OCI-LY3 (cell line): Measurements from ENCODE around the gene PPP4R3A.

Experiments used
- H2AFZ ChIP-seq: fragments of 200-600, 300-600 bp; shearing (Covaris generic); 2 replicates; pipeline ENCODE4 v1.6.0; 2014; ENCODE audit warnings: antibody characterized with exemption, low read depth, low read length
- H3K27ac ChIP-seq: fragments of 200-600, 300-600 bp; sonication (generic); 2 replicates; pipeline ENCODE4 v1.5.1; 2014; ENCODE audit warnings: mild to moderate bottlenecking, low read length, moderate library complexity, mixed read lengths
- H3K27me3 ChIP-seq: fragments of 200-600, 300-600 bp; sonication (generic); 2 replicates; pipeline ENCODE4 v1.6.1; 2014; ENCODE audit warnings: low read depth, low read length, mixed read lengths
- H3K36me3 ChIP-seq: fragments of 200-600, 300-600 bp; sonication (generic); replicated peaks from 2 replicates; pipeline ENCODE3; 2014; ENCODE audit warnings: low read depth, low read length, mixed read lengths
- H3K4me1 ChIP-seq: fragments of 300-600, 200-600 bp; sonication (generic); 2 replicates; pipeline ENCODE4 v1.6.1; 2014; ENCODE audit warnings: low read length, mixed read lengths
- H3K4me2 ChIP-seq: fragments of 200-600, 300-600 bp; sonication (generic); 2 replicates; pipeline ENCODE4 v1.6.1; 2014; ENCODE audit warnings: low read length, mixed read lengths
- H3K4me3 ChIP-seq: fragments of 300-600, 200-600 bp; sonication (generic); 2 replicates; pipeline ENCODE4 v1.5.1; 2014; ENCODE audit warnings: antibody characterized with exemption, mild to moderate bottlenecking, low read length, moderate library complexity
- H3K79me2 ChIP-seq: fragments of 300-600, 200-600 bp; shearing (Covaris generic); 2 replicates; pipeline ENCODE4 v1.6.1; 2014; ENCODE audit warnings: mild to moderate bottlenecking, low read length, mixed read lengths
- H3K9ac ChIP-seq: fragments of 300-600, 200-600 bp; shearing (Covaris generic); 2 replicates; pipeline ENCODE4 v1.6.0; 2014; ENCODE audit warnings: mild to moderate bottlenecking, low read length, moderate library complexity
- H3K9me3 ChIP-seq: fragments of 200-600, 300-600 bp; shearing (Covaris generic); 2 replicates; pipeline ENCODE4 v1.6.1; 2014; ENCODE audit warnings: low read length, mixed read lengths; ENCODE audit not compliant: insufficient read depth
- H4K20me1 ChIP-seq: fragments of 200-600, 300-600 bp; sonication (generic); 2 replicates; pipeline ENCODE4 v1.6.1; 2016; ENCODE audit warnings: low read length, mixed read lengths; ENCODE audit not compliant: insufficient read depth
- EZH2phosphoT487 ChIP-seq: fragments of 200-600 bp; shearing (Covaris generic); IDR thresholded peaks from 2 replicates; pipeline ENCODE4 v1.6.1; 2018; ENCODE audit warnings: antibody characterized with exemption, mixed run types, low read depth
- TF ChIP-seq, protein P1 (sequence below): fragments of 200-600, 300-600 bp; sonication (generic); IDR thresholded peaks from 2 replicates; pipeline ENCODE4 v1.5.1; 2014; ENCODE audit warnings: antibody characterized with exemption, low read length, low read depth

The PPP4R3A gene

DNA sequence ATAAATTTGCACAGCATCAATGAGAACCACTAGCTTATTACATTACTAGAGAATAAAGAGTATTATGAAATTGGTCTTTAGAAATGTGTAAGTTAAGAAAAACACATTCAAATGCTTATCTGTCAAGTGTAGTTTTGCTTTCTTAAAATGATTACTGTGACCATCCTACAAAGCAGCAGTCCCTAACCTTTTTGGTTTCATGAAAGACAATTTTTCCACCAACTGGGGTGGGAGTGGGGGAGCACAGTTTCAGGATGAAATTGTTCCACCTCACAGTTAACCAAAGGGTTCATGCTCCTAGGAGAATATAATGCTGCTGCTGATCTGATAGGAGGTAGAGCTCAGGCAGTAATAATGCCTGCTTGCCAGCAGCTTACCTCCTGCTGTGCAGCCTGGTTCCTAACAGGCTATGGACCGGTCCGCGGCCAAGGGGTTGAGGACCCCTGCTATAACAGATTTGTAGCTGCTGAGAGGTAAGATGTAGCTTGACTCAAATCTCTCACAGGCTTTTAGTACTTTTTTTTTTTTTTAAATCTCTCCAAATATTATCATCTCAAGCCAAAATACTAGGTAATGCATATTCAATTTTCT is 45.4 kb downstream of the PPP4R3A start:
- Histone ChIP-seq H4K20me1 (no peaks in the 10 kb centered on the region), H3K79me2 (peaks cover 29% of the 10 kb centered on the region), H3K9me3 (no peaks in the 10 kb centered on the region), H3K9ac (no peak overlapping the region), H3K27me3 (no peaks in the 10 kb centered on the region), H3K36me3 (peaks cover 59% of the 10 kb centered on the region), H2AFZ (no peak overlapping the region), H3K4me2 (no peak overlapping the region), H3K4me3 (no peak overlapping the region), H3K27ac (peak overlapping the region; percentile 9; the same call in 1 of the 2 replicates), H3K4me1 (peaks cover 36% of the 10 kb centered on the region)
- TF ChIP-seq, protein P1, sequence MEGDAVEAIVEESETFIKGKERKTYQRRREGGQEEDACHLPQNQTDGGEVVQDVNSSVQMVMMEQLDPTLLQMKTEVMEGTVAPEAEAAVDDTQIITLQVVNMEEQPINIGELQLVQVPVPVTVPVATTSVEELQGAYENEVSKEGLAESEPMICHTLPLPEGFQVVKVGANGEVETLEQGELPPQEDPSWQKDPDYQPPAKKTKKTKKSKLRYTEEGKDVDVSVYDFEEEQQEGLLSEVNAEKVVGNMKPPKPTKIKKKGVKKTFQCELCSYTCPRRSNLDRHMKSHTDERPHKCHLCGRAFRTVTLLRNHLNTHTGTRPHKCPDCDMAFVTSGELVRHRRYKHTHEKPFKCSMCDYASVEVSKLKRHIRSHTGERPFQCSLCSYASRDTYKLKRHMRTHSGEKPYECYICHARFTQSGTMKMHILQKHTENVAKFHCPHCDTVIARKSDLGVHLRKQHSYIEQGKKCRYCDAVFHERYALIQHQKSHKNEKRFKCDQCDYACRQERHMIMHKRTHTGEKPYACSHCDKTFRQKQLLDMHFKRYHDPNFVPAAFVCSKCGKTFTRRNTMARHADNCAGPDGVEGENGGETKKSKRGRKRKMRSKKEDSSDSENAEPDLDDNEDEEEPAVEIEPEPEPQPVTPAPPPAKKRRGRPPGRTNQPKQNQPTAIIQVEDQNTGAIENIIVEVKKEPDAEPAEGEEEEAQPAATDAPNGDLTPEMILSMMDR, result no peak

DNA sequence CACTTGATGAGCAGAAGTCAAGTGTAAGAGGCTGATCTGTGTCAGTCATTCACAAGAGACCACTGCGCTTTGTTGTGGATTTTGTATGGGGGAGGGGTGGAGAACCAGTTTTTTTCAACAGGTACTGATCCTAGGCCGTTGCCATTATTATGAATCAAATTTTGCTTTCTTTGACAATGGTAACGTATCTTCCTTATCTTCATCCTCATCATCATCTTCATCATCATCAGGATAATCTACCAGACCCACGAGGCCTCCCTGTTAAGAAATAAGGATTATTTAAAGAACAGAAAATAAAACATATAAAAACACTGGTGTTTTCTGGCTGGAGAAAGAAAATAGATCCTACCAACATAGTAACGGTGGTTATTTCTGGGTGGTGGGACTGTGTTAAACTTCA is 51.5 kb downstream of the PPP4R3A start:
- no peaks in the 10 kb centered on the region for H3K27me3 ChIP-seq
- H3K4me3 ChIP-seq, result no peak overlapping the region
- H3K4me2 ChIP-seq, result no peak overlapping the region
- peaks cover 74% of the 10 kb centered on the region for H3K36me3 ChIP-seq
- no peak overlapping the region for H3K27ac ChIP-seq
- H2AFZ ChIP-seq, result no peak overlapping the region
- TF ChIP-seq EZH2phosphoT487, result no peak
- TF ChIP-seq, protein P1, result no peak
- H3K9me3 ChIP-seq, result no peaks in the 10 kb centered on the region
- H4K20me1 ChIP-seq, result no peaks in the 10 kb centered on the region
- H3K4me1 ChIP-seq, result peaks cover 31% of the 10 kb centered on the region
- H3K79me2 ChIP-seq, result peaks cover 13% of the 10 kb centered on the region; the same call in 1 of the 2 replicates
- H3K9ac ChIP-seq, result no peak overlapping the region

DNA sequence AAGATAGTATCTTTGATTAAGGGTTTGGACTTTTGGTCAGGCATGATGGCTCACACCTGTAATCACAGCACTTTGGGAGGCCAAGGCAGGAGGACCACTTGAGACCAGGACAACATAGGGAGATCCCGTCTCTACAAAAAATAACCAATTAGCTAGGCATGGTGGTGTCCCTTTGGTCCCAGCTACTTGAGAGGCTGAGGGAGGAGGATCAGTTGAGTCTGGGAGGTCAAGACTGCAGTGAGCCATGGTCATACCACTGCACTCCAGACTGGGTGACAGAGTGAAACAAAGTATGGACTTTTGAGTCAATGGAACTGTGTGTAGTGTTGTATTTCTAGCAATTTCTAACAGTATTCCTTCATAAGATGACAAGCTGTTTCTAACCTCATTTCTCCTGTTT is 53.8 kb downstream of the PPP4R3A start:
- no peak overlapping the region for H3K9ac ChIP-seq
- H4K20me1 ChIP-seq, result no peaks in the 10 kb centered on the region
- H3K4me3 ChIP-seq, result no peak overlapping the region
- no peak overlapping the region for H3K27ac ChIP-seq
- H3K36me3 ChIP-seq, result peaks cover 63% of the 10 kb centered on the region
- no peak overlapping the region for H2AFZ ChIP-seq
- H3K4me1 ChIP-seq, result peaks cover 16% of the 10 kb centered on the region
- no peaks in the 10 kb centered on the region for H3K9me3 ChIP-seq
- H3K79me2 ChIP-seq, result peaks cover 13% of the 10 kb centered on the region; the same call in 1 of the 2 replicates
- no peak for TF ChIP-seq EZH2phosphoT487
- TF ChIP-seq, protein P1, result no peak
- H3K4me2 ChIP-seq, result no peak overlapping the region
- no peaks in the 10 kb centered on the region for H3K27me3 ChIP-seq

DNA sequence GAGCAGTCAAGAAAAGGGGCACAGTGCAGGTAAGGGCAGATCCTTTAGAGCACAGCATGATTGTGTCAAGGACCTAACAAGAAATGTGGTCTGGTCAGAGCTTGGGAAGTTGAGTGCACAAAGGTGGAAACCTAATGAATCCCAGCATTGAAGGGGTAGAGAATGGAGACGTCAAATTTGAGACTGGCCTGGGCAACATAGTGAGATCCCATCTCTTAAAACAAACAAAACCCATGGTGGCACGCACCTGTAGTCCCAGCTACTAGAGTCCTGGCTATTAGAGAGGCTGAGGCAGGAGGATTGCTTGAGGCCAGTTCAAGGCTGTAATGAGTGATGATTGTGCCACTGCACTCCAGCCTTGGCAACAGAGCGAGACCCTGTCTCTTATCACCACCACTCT is 55.5 kb downstream of the PPP4R3A start:
- no peaks in the 10 kb centered on the region for H3K4me1 ChIP-seq
- H3K36me3 ChIP-seq, result peaks cover 48% of the 10 kb centered on the region
- no peaks in the 10 kb centered on the region for H3K27me3 ChIP-seq
- H4K20me1 ChIP-seq, result no peaks in the 10 kb centered on the region
- H3K4me3 ChIP-seq, result no peak overlapping the region
- H3K4me2 ChIP-seq, result no peak overlapping the region
- peaks cover 5% of the 10 kb centered on the region; the same call in 1 of the 2 replicates for H3K79me2 ChIP-seq
- no peak overlapping the region for H3K27ac ChIP-seq
- no peak for TF ChIP-seq EZH2phosphoT487
- TF ChIP-seq, protein P1, result no peak
- H2AFZ ChIP-seq, result no peak overlapping the region
- no peak overlapping the region for H3K9ac ChIP-seq
- no peaks in the 10 kb centered on the region for H3K9me3 ChIP-seq
